HL-60 (cell line): ENCODE results near the gene EXOC1.

Experiments
- DNase-seq, 2 experiments: peaks; one replicate each; pipeline ENCODE4 v3.0.0-alpha.2; 2010 to 2020; ENCODE audit warnings: low read depth in 1 of 2, low spot score in 1 of 2
- H3K27ac ChIP-seq: fragments of 250-450 bp; sonication (Bioruptor Pico); replicated peaks from 2 replicates; pipeline ENCODE4 v1.5.1; 2020; ENCODE audit warnings: mild to moderate bottlenecking, moderate library complexity
- H3K27me3 ChIP-seq: fragments of 250-450 bp; sonication (Bioruptor Pico); 2 replicates; pipeline ENCODE4 v1.5.1; 2021; ENCODE audit warnings: mild to moderate bottlenecking, moderate library complexity; ENCODE audit not compliant: insufficient read depth, poor library complexity, severe bottlenecking
- H3K4me3 ChIP-seq: replicated peaks from 2 replicates; pipeline ENCODE4 v1.5.1; 2011; ENCODE audit warnings: mild to moderate bottlenecking, control low read depth, low read length; ENCODE audit not compliant: insufficient read depth
- GABPA ChIP-seq: IDR thresholded peaks from 2 replicates; pipeline ENCODE4 v1.6.1; 2012; ENCODE audit warnings: low read depth
- POLR2AphosphoS5 ChIP-seq: IDR thresholded peaks from 2 replicates; pipeline ENCODE4 v1.6.1; 2012; ENCODE audit warnings: low read depth
- SPI1 ChIP-seq: IDR thresholded peaks from 2 replicates; pipeline ENCODE4 v1.6.1; 2012; ENCODE audit warnings: low read depth, mild to moderate bottlenecking, borderline replicate concordance
- TF ChIP-seq, protein P1 (sequence below): IDR thresholded peaks from one replicate; pipeline ENCODE4 v1.5.1; 2011; ENCODE audit warnings: low read length, control low read depth, inconsistent platforms; ENCODE audit not compliant: insufficient read depth
- TF ChIP-seq, protein P2 (sequence below): IDR thresholded peaks from 2 replicates; pipeline ENCODE4 v1.6.1; 2012; ENCODE audit warnings: low read depth; ENCODE audit not compliant: insufficient replicate concordance

The EXOC1 gene

DNA sequence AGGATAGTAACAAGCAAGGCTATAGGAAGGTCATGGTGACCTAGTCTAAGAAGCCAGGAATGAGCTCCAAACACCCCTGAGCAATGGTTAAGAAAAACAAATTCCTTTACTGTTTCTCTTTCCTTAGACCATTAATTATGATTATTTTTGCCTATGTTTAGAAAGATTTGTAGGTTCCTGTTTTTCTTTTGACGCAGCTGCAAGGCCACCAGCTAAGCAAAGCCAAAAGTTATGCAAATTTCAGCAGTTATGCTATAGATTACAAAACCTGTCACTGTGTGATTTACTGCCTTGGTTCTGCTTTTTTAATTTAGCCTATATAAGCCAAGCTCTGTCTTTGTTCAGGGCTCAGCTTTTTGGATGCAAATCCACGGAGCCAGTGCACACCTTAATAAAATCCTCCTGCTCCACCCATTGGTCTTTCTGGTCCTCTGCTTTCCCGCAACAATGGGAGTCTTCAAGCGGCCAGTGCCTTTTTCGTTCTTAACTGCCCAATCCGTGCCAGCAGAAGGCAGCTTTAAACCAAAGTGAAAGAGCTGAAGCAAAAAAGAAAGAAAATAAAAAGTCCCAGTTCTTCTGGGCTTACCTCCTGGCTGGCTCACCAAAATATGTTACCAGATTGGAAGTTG is 93.9 kb downstream of the EXOC1 start:
- H3K27ac ChIP-seq: peak overlapping the region; percentile 97
- peak; percentile 10 to 76 for DNase-seq

DNA sequence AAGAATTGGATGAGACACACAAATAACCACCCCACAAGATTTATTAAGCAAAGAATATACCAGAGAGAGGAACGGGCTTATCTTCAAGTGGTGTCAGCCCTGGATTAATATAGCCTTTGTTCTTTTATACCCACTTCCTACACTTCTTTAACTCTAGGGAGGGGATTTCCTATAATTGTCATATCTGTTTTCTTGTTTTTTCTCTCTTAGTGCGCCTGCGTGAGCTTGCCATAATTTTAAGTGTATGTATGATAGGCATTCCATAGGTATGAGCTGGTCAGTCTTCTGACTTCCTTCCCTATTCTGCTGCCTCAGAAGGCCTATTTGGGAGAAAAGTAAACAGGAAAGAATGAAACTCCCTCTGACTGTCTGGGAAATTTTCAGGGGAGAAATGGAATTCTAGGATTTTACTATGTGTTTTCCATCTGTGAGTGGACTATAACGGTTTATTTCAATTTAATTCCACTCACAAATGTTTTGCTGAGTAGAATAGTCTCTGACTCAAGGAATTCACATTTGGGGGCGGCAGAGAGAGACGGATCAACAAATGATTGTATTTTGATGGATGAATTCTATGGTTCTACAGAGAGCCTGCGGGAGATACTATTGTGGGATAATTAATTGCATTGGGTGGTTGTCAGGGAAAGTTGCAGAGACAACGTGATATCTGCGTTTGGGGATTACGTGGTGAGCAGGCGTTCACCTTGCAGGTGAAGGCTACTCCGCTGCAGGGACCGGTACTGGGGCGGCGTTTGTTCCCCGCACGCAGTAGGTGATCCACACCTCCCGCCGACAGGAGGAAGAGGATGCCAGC is 94.7 kb downstream of the EXOC1 start:
- TF ChIP-seq POLR2AphosphoS5 (no peak), SPI1 (peak; percentile 18; the same call in 1 of the 2 replicates)
- TF ChIP-seq, protein P1, sequence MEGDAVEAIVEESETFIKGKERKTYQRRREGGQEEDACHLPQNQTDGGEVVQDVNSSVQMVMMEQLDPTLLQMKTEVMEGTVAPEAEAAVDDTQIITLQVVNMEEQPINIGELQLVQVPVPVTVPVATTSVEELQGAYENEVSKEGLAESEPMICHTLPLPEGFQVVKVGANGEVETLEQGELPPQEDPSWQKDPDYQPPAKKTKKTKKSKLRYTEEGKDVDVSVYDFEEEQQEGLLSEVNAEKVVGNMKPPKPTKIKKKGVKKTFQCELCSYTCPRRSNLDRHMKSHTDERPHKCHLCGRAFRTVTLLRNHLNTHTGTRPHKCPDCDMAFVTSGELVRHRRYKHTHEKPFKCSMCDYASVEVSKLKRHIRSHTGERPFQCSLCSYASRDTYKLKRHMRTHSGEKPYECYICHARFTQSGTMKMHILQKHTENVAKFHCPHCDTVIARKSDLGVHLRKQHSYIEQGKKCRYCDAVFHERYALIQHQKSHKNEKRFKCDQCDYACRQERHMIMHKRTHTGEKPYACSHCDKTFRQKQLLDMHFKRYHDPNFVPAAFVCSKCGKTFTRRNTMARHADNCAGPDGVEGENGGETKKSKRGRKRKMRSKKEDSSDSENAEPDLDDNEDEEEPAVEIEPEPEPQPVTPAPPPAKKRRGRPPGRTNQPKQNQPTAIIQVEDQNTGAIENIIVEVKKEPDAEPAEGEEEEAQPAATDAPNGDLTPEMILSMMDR: no peak
- H3K4me3 ChIP-seq: peak overlapping the region; percentile 67
- H3K27me3 ChIP-seq: no peaks in the 10 kb centered on the region
- DNase-seq: peak in 1 of 2 experiments; percentile 26
- peak overlapping the region; percentile 97 for H3K27ac ChIP-seq

More for the DNA sequence above, 93.9 kb downstream of the EXOC1 start:
- TF ChIP-seq, protein P1: no peak
- TF ChIP-seq SPI1: peak; percentile 33; the same call in 1 of the 2 replicates
- Histone ChIP-seq H3K27me3 (no peaks in the 10 kb centered on the region), H3K4me3 (peak overlapping the region; percentile 67)

GRCh38 chr4:55948726-55949481 is 95.5 kb downstream of the EXOC1 start, which contains the start of gene CEP135:
CEP135 (plus strand) TSS chr4:55948945; CDS start chr4:55952131, 3,186 bp downstream.
- H3K27ac ChIP-seq: peak within 1 kb of the TSS; percentile 97
- H3K4me3 ChIP-seq: peak within 1 kb of the TSS; percentile 67
- peak; percentile 64 to 93 for DNase-seq
- H3K27me3 ChIP-seq: no peaks in the 10 kb centered on the region
- TF ChIP-seq SPI1 (peak; percentile 80; the same call in 1 of the 2 replicates), GABPA (peak; percentile 50; the same call in 1 of the 2 replicates), POLR2AphosphoS5 (peak; percentile 69)
- TF ChIP-seq, protein P1: peak; percentile 86
- TF ChIP-seq, protein P2, sequence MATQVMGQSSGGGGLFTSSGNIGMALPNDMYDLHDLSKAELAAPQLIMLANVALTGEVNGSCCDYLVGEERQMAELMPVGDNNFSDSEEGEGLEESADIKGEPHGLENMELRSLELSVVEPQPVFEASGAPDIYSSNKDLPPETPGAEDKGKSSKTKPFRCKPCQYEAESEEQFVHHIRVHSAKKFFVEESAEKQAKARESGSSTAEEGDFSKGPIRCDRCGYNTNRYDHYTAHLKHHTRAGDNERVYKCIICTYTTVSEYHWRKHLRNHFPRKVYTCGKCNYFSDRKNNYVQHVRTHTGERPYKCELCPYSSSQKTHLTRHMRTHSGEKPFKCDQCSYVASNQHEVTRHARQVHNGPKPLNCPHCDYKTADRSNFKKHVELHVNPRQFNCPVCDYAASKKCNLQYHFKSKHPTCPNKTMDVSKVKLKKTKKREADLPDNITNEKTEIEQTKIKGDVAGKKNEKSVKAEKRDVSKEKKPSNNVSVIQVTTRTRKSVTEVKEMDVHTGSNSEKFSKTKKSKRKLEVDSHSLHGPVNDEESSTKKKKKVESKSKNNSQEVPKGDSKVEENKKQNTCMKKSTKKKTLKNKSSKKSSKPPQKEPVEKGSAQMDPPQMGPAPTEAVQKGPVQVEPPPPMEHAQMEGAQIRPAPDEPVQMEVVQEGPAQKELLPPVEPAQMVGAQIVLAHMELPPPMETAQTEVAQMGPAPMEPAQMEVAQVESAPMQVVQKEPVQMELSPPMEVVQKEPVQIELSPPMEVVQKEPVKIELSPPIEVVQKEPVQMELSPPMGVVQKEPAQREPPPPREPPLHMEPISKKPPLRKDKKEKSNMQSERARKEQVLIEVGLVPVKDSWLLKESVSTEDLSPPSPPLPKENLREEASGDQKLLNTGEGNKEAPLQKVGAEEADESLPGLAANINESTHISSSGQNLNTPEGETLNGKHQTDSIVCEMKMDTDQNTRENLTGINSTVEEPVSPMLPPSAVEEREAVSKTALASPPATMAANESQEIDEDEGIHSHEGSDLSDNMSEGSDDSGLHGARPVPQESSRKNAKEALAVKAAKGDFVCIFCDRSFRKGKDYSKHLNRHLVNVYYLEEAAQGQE: no peak

GRCh38 chr4:55949482-55949802 is 96.0 kb downstream of the EXOC1 start:
- no peak for TF ChIP-seq POLR2AphosphoS5
- TF ChIP-seq SPI1: no peak
- TF ChIP-seq, protein P1: no peak
- TF ChIP-seq, protein P2: no peak
- no peak for TF ChIP-seq GABPA
- no peak for DNase-seq

More at GRCh38 chr4:55949482-55949802, 96.0 kb downstream of the EXOC1 start:
- Histone ChIP-seq H3K27me3 (no peaks in the 10 kb centered on the region), H3K4me3 (peak overlapping the region; percentile 67), H3K27ac (peak overlapping the region; percentile 97)
